Common myeloid progenitor, CD34-positive (primary cell): ENCODE results near the gene CEACAM21.

Experiments used
- CTCF ChIA-PET: fragments of 350-600 bp; sonication (Branson Sonifier 250); formaldehyde crosslinking; loops from one replicate; lab custom pipeline; 2021; ENCODE audit warnings: antibody characterized with exemption; lab: Charles Lee
- POLR2A ChIA-PET: fragments of 350-600 bp; sonication (Branson Sonifier 250); formaldehyde crosslinking; loops from one replicate; lab custom pipeline; 2021; ENCODE audit warnings: antibody characterized with exemption; lab: Charles Lee
- DNase-seq, 3 donors: peaks; one replicate each; pipeline versions ENCODE4 v3.0.0 to v3.0.0-alpha.2; 2013
- H3K27ac ChIP-seq, 2 experiments: 1 replicate in 1 of 2; 2 replicates in 1 of 2; pipeline ENCODE4 v1.7.0; 2013; ENCODE audit warnings: inconsistent platforms in 2 of 2, low read length in 2 of 2, mild to moderate bottlenecking in 2 of 2, low read depth in 1 of 2, moderate library complexity in 1 of 2; ENCODE audit not compliant: severe bottlenecking in 2 of 2, insufficient read depth in 1 of 2, poor library complexity in 1 of 2
- H3K27me3 ChIP-seq, 5 experiments: replicated peaks in 2 of 5; 1 replicate in 3 of 5; 2 replicates in 2 of 5; pipeline versions ENCODE4 v1.6.1 to v1.7.0; 2013; ENCODE audit warnings: low read length in 4 of 5, mild to moderate bottlenecking in 2 of 5, moderate library complexity in 2 of 5, inconsistent platforms in 1 of 5; ENCODE audit not compliant: insufficient read depth in 5 of 5, control insufficient read depth in 4 of 5
- H3K36me3 ChIP-seq, 4 experiments: 1 replicate in 2 of 4; 2 replicates in 2 of 4; pipeline versions ENCODE4 v1.6.1 to v1.7.0; 2013; ENCODE audit warnings: low read length in 3 of 4, control low read depth in 1 of 4, mild to moderate bottlenecking in 1 of 4; ENCODE audit not compliant: control insufficient read depth in 4 of 4, insufficient read depth in 4 of 4
- H3K4me1 ChIP-seq, 4 experiments: 1 replicate in 3 of 4; 2 replicates in 1 of 4; pipeline versions ENCODE4 v1.6.1 to v1.7.1; 2013; ENCODE audit warnings: low read length in 3 of 4, mild to moderate bottlenecking in 3 of 4, control low read depth in 1 of 4, inconsistent platforms in 1 of 4, moderate library complexity in 1 of 4; ENCODE audit not compliant: control insufficient read depth in 4 of 4, insufficient read depth in 4 of 4; ENCODE audit errors: control extremely low read depth in 1 of 4
- H3K4me3 ChIP-seq, 7 experiments: 1 replicate in 4 of 7; 2 replicates in 3 of 7; pipeline versions ENCODE4 v1.5.1 to v1.7.0; 2013; ENCODE audit warnings: mild to moderate bottlenecking in 7 of 7, low read length in 6 of 7, moderate library complexity in 6 of 7, inconsistent platforms in 2 of 7, low read depth in 2 of 7, control low read depth in 1 of 7; ENCODE audit not compliant: insufficient read depth in 4 of 7, control insufficient read depth in 1 of 7; ENCODE audit errors: extremely low read depth in 1 of 7
- H3K9me3 ChIP-seq, 5 experiments: 1 replicate in 4 of 5; 2 replicates in 1 of 5; pipeline versions ENCODE4 v1.6.1 to v1.7.1; 2013; ENCODE audit warnings: low read length in 4 of 5, mild to moderate bottlenecking in 2 of 5, inconsistent platforms in 1 of 5, low read depth in 1 of 5, moderate library complexity in 1 of 5; ENCODE audit not compliant: control insufficient read depth in 4 of 5, insufficient read depth in 2 of 5; ENCODE audit errors: control extremely low read depth in 1 of 5
- WGBS: methylation state at CpG from one replicate; pipeline ENCODE4 v1.1.5; 2013; ENCODE audit not compliant: insufficient coverage; 5-methylcytosine and 5-hydroxymethylcytosine counted together

The CEACAM21 gene

GRCh38 chr19:41547569-41547968 lies 28.4 kb upstream of the CEACAM21 start:
- 83% methylated on average over 2 of the region's 2 CpGs for WGBS
- POLR2A ChIA-PET, result no interaction called here

GRCh38 chr19:41548047-41548446 lies 27.9 kb upstream of the CEACAM21 start:
- Histone ChIP-seq H3K27ac (peak overlapping the region; percentile 40 to 82), H3K9me3 (no peaks in the 10 kb centered on the region), H3K36me3 (peaks cover 0 to 8% (median 0%) of the 10 kb centered on the region in 4 experiments), H3K4me3 (no peak overlapping the region), H3K27me3 (no peaks in the 10 kb centered on the region), H3K4me1 (peaks cover 47 to 82% (median 73%) of the 10 kb centered on the region in 4 experiments)
- DNase-seq, result no peak
- CTCF ChIA-PET, result interaction anchor here (1.1 to 6.1 kb wide), 7 partner anchors 9 to 99 kb away, joined by 3 to 110 read pairs (median 11); no protein-coding TSS in a partner anchor
- 100% methylated on average over 1 of the region's 4 CpGs for whole genome bisulfite sequencing
- POLR2A ChIA-PET, result interaction anchor here (1.1 to 1.8 kb wide), 2 partner anchors 16 to 17 kb away, joined by 5 to 9 read pairs; no protein-coding TSS in a partner anchor

More at GRCh38 chr19:41547569-41547968, 28.4 kb upstream of the CEACAM21 start:
- Histone ChIP-seq H3K36me3 (peaks cover 0 to 8% (median 0%) of the 10 kb centered on the region in 4 experiments), H3K4me1 (peaks cover 45 to 80% (median 72%) of the 10 kb centered on the region in 4 experiments), H3K4me3 (no peak overlapping the region), H3K27me3 (no peaks in the 10 kb centered on the region), H3K27ac (peak overlapping the region in 1 of 2 experiments; percentile 82), H3K9me3 (no peaks in the 10 kb centered on the region)
- CTCF ChIA-PET, result interaction anchor here (1.3 to 6.1 kb wide), 6 partner anchors 10 to 98 kb away, joined by 3 to 110 read pairs (median 12); no protein-coding TSS in a partner anchor
- no peak for DNase-seq

- POLR2A ChIA-PET, result interaction anchor here (0.6 to 1.8 kb wide), 8 partner anchors 9 to 285 kb away, joined by 3 to 9 read pairs (median 5); no protein-coding TSS in a partner anchor
- H3K36me3 ChIP-seq, result peaks cover 0 to 8% (median 2%) of the 10 kb centered on the region in 4 experiments
- CTCF ChIA-PET, result interaction anchor here (1.1 to 6.1 kb wide), 6 partner anchors 9 to 48 kb away, joined by 3 to 110 read pairs (median 8); no protein-coding TSS in a partner anchor
- WGBS, result 0% methylated on average over 3 of the region's 9 CpGs
- DNase-seq, result peak; percentile 86 to 99 (median 97)
- no peaks in the 10 kb centered on the region for H3K27me3 ChIP-seq
- peaks cover 0 to 7% (median 0%) of the 10 kb centered on the region in 5 experiments for H3K9me3 ChIP-seq
- peak overlapping the region in 6 of 7 experiments; percentile 67 to 91 (median 76) for H3K4me3 ChIP-seq
- peak overlapping the region; percentile 68 to 82 for H3K27ac ChIP-seq
- H3K4me1 ChIP-seq, result peaks cover 49 to 88% (median 77%) of the 10 kb centered on the region in 4 experiments
These were observed 26.8 kb upstream of the CEACAM21 start for GRCh38 chr19:41548954-41549688.

- Histone ChIP-seq H3K4me3 (peak overlapping the region in 6 of 7 experiments; percentile 67 to 91 (median 76)), H3K4me1 (peaks cover 56 to 92% (median 80%) of the 10 kb centered on the region in 4 experiments), H3K9me3 (peaks cover 0 to 8% (median 0%) of the 10 kb centered on the region in 5 experiments), H3K27ac (peak overlapping the region; percentile 68 to 82), H3K36me3 (peaks cover 0 to 8% (median 2%) of the 10 kb centered on the region in 4 experiments), H3K27me3 (no peaks in the 10 kb centered on the region)
- no CpG with 5 or more reads among the region's 5 CpGs for WGBS
- CTCF ChIA-PET, result interaction anchor here (0.9 to 6.1 kb wide), 3 partner anchors 10 to 29 kb away, joined by 3 to 110 read pairs (median 3); no protein-coding TSS in a partner anchor
- no peak for DNase-seq
- POLR2A ChIA-PET, result interaction anchor here (0.7 to 1.8 kb wide), 5 partner anchors 8 to 226 kb away, joined by 3 to 9 read pairs (median 5); no protein-coding TSS in a partner anchor
These were observed 26.1 kb upstream of the CEACAM21 start for GRCh38 chr19:41549884-41550283.

- peaks cover 0 to 8% (median 2%) of the 10 kb centered on the region in 4 experiments for H3K36me3 ChIP-seq
- no peaks in the 10 kb centered on the region for H3K27me3 ChIP-seq
- CTCF ChIA-PET, result interaction anchor here (1.4 to 1.8 kb wide), 2 partner anchors 10 to 12 kb away, joined by 6 to 8 read pairs; no protein-coding TSS in a partner anchor
- DNase-seq, result no peak
- peaks cover 53 to 92% (median 80%) of the 10 kb centered on the region in 4 experiments for H3K4me1 ChIP-seq
- peak overlapping the region; percentile 54 to 79 for H3K27ac ChIP-seq
- peak overlapping the region in 5 of 7 experiments; percentile 10 to 85 (median 70) for H3K4me3 ChIP-seq
- peaks cover 0 to 8% (median 0%) of the 10 kb centered on the region in 5 experiments for H3K9me3 ChIP-seq
- POLR2A ChIA-PET, result no interaction called here
- 89% methylated on average over 8 of the region's 9 CpGs for WGBS
These were observed 24.8 kb upstream of the CEACAM21 start for GRCh38 chr19:41551212-41551610.

GRCh38 chr19:41551711-41552110 lies 24.3 kb upstream of the CEACAM21 start:
- H3K27me3 ChIP-seq, result no peaks in the 10 kb centered on the region
- peaks cover 48 to 92% (median 79%) of the 10 kb centered on the region in 4 experiments for H3K4me1 ChIP-seq
- peak overlapping the region; percentile 54 to 79 for H3K27ac ChIP-seq
- ChIA-PET CTCF (interaction anchor here (1.4 to 3.4 kb wide), 3 partner anchors 7 to 12 kb away, joined by 6 to 16 read pairs (median 8); no protein-coding TSS in a partner anchor), POLR2A (interaction anchor here (0.6 to 1.2 kb wide), 2 partner anchors 9 to 21 kb away, joined by 5 to 6 read pairs; no protein-coding TSS in a partner anchor)
- peaks cover 0 to 8% (median 0%) of the 10 kb centered on the region in 5 experiments for H3K9me3 ChIP-seq
- no peak for DNase-seq
- peaks cover 0 to 8% (median 2%) of the 10 kb centered on the region in 4 experiments for H3K36me3 ChIP-seq
- H3K4me3 ChIP-seq, result peak overlapping the region in 6 of 7 experiments; percentile 43 to 85 (median 68)
- WGBS, result 16% methylated on average over 5 of the region's 6 CpGs
